ENCODE measurements around the gene RXRA.

RXRA gene

GRCh38 chr9:134345737-134346136, 19.5 kb downstream of the RXRA start:
- H3K27ac Mint-ChIP-seq = no peak overlapping the region
- DNase-seq = no peak
- H3K36me3 Mint-ChIP-seq (ENCODE audit: insufficient read depth) = peaks cover 7% of the 10 kb centered on the region

GRCh38 chr9:134346151-134346550, 19.9 kb downstream of the RXRA start:
- Mint-ChIP-seq H3K27me3 (no peaks in the 10 kb centered on the region), H3K36me3 (ENCODE audit: insufficient read depth) (peaks cover 7% of the 10 kb centered on the region)

More at GRCh38 chr9:134345737-134346136, 19.5 kb downstream of the RXRA start:
- ATAC-seq (replicated peaks) = no peak
- Mint-ChIP-seq H3K4me1 (ENCODE audit: low read depth in 2 of 2) (peaks cover 32 to 33% of the 10 kb centered on the region in 2 donors), H3K27me3 (no peaks in the 10 kb centered on the region), H3K9me3 (no peaks in the 10 kb centered on the region), H3K4me3 (no peak overlapping the region)

GRCh38 chr9:134346840-134347583, 20.8 kb downstream of the RXRA start:
- H3K4me3 Mint-ChIP-seq = no peak overlapping the region
- H3K27me3 Mint-ChIP-seq = no peaks in the 10 kb centered on the region
- H3K4me1 Mint-ChIP-seq (ENCODE audit: low read depth in 2 of 2) = peaks cover 33 to 34% of the 10 kb centered on the region in 2 donors
- H3K27ac Mint-ChIP-seq = no peak overlapping the region
- H3K36me3 Mint-ChIP-seq (ENCODE audit: insufficient read depth) = peaks cover 7% of the 10 kb centered on the region
- ATAC-seq (replicated peaks) = no peak
- no peaks in the 10 kb centered on the region for H3K9me3 Mint-ChIP-seq
- no peak for DNase-seq

More at GRCh38 chr9:134346151-134346550, 19.9 kb downstream of the RXRA start:
- Mint-ChIP-seq H3K4me1 (ENCODE audit: low read depth in 2 of 2) (peaks cover 31 to 32% of the 10 kb centered on the region in 2 donors), H3K27ac (no peak overlapping the region), H3K4me3 (no peak overlapping the region), H3K9me3 (no peaks in the 10 kb centered on the region)
- ATAC-seq (replicated peaks) = no peak
- DNase-seq = no peak

- peak overlapping the region; percentile 16 to 46 for H3K27ac Mint-ChIP-seq
- no peak for ATAC-seq (replicated peaks)
These were observed 21.7 kb downstream of the RXRA start for GRCh38 chr9:134347996-134348395.

GRCh38 chr9:134348404-134349155, 22.3 kb downstream of the RXRA start:
- no peak overlapping the region for H3K4me3 Mint-ChIP-seq
- no peak for DNase-seq
- H3K9me3 Mint-ChIP-seq = no peaks in the 10 kb centered on the region
- ATAC-seq (replicated peaks) = no peak
- H3K27me3 Mint-ChIP-seq = no peaks in the 10 kb centered on the region
- peak overlapping the region in 1 of 2 donors; percentile 16 for H3K27ac Mint-ChIP-seq
- H3K36me3 Mint-ChIP-seq (ENCODE audit: insufficient read depth) = peaks cover 7% of the 10 kb centered on the region
- peaks cover 20 to 22% of the 10 kb centered on the region in 2 donors for H3K4me1 Mint-ChIP-seq (ENCODE audit: low read depth in 2 of 2)

More at GRCh38 chr9:134347996-134348395, 21.7 kb downstream of the RXRA start:
- H3K4me1 Mint-ChIP-seq (ENCODE audit: low read depth in 2 of 2) = peaks cover 26 to 27% of the 10 kb centered on the region in 2 donors
- no peak for DNase-seq
- H3K9me3 Mint-ChIP-seq = no peaks in the 10 kb centered on the region
- no peaks in the 10 kb centered on the region for H3K27me3 Mint-ChIP-seq
- H3K36me3 Mint-ChIP-seq (ENCODE audit: insufficient read depth) = peaks cover 7% of the 10 kb centered on the region
- no peak overlapping the region for H3K4me3 Mint-ChIP-seq

- H3K27me3 Mint-ChIP-seq = no peaks in the 10 kb centered on the region
- H3K27ac Mint-ChIP-seq = no peak overlapping the region
- ATAC-seq (replicated peaks) = no peak
- H3K4me1 Mint-ChIP-seq (ENCODE audit: low read depth in 2 of 2) = peaks cover 8 to 14% of the 10 kb centered on the region in 2 donors
- H3K4me3 Mint-ChIP-seq = no peak overlapping the region
- DNase-seq = no peak
- H3K36me3 Mint-ChIP-seq (ENCODE audit: insufficient read depth) = peaks cover 4% of the 10 kb centered on the region
- H3K9me3 Mint-ChIP-seq = no peaks in the 10 kb centered on the region
These were observed 23.7 kb downstream of the RXRA start for GRCh38 chr9:134349936-134350335.

- H3K36me3 Mint-ChIP-seq (ENCODE audit: insufficient read depth) = peaks cover 4% of the 10 kb centered on the region
- ATAC-seq (replicated peaks) (no peak), DNase-seq (no peak)
- H3K27ac Mint-ChIP-seq = no peak overlapping the region
- peaks cover 4 to 14% of the 10 kb centered on the region in 2 donors for H3K4me1 Mint-ChIP-seq (ENCODE audit: low read depth in 2 of 2)
- no peaks in the 10 kb centered on the region for H3K27me3 Mint-ChIP-seq
- H3K4me3 Mint-ChIP-seq = no peak overlapping the region
- H3K9me3 Mint-ChIP-seq = no peaks in the 10 kb centered on the region
These were observed 24.2 kb downstream of the RXRA start for GRCh38 chr9:134350416-134350994.

- H3K27me3 Mint-ChIP-seq = no peaks in the 10 kb centered on the region
- peaks cover 4 to 11% of the 10 kb centered on the region in 2 donors for H3K4me1 Mint-ChIP-seq (ENCODE audit: low read depth in 2 of 2)
These were observed 25.4 kb downstream of the RXRA start for GRCh38 chr9:134351606-134352176.

GRCh38 chr9:134352247-134352933, 26.1 kb downstream of the RXRA start:
- Mint-ChIP-seq H3K4me3 (no peak overlapping the region), H3K4me1 (ENCODE audit: low read depth in 2 of 2) (peaks cover 4 to 11% of the 10 kb centered on the region in 2 donors), H3K27ac (no peak overlapping the region), H3K36me3 (ENCODE audit: insufficient read depth) (peaks cover 4% of the 10 kb centered on the region), H3K27me3 (no peaks in the 10 kb centered on the region), H3K9me3 (no peaks in the 10 kb centered on the region)
- DNase-seq (no peak), ATAC-seq (replicated peaks) (no peak)

More at GRCh38 chr9:134351606-134352176, 25.4 kb downstream of the RXRA start:
- H3K27ac Mint-ChIP-seq = no peak overlapping the region
- ATAC-seq (replicated peaks) (no peak), DNase-seq (no peak)
- no peaks in the 10 kb centered on the region for H3K9me3 Mint-ChIP-seq
- H3K36me3 Mint-ChIP-seq (ENCODE audit: insufficient read depth) = peaks cover 4% of the 10 kb centered on the region
- H3K4me3 Mint-ChIP-seq = no peak overlapping the region

- ATAC-seq (replicated peaks) (no peak), DNase-seq (no peak)
- Mint-ChIP-seq H3K9me3 (no peaks in the 10 kb centered on the region), H3K4me3 (no peak overlapping the region), H3K36me3 (ENCODE audit: insufficient read depth) (no peaks in the 10 kb centered on the region), H3K27ac (peak overlapping the region in 1 of 2 donors; percentile 10), H3K27me3 (no peaks in the 10 kb centered on the region), H3K4me1 (ENCODE audit: low read depth in 2 of 2) (peaks cover 4 to 7% of the 10 kb centered on the region in 2 donors)
These were observed 27.3 kb downstream of the RXRA start for GRCh38 chr9:134353539-134353938.

GRCh38 chr9:134355158-134355557, 28.9 kb downstream of the RXRA start:
- Mint-ChIP-seq H3K27me3 (no peaks in the 10 kb centered on the region), H3K4me3 (no peak overlapping the region), H3K4me1 (ENCODE audit: low read depth in 2 of 2) (peaks cover 4 to 7% of the 10 kb centered on the region in 2 donors), H3K27ac (peak overlapping the region in 1 of 2 donors; percentile 60), H3K36me3 (ENCODE audit: insufficient read depth) (no peaks in the 10 kb centered on the region), H3K9me3 (no peaks in the 10 kb centered on the region)
- DNase-seq (no peak), ATAC-seq (replicated peaks) (no peak)

- DNase-seq (no peak), ATAC-seq (replicated peaks) (no peak)
- Mint-ChIP-seq H3K27me3 (no peaks in the 10 kb centered on the region), H3K27ac (peak overlapping the region; percentile 44 to 60), H3K9me3 (no peaks in the 10 kb centered on the region), H3K4me1 (ENCODE audit: low read depth in 2 of 2) (peaks cover 4 to 7% of the 10 kb centered on the region in 2 donors), H3K36me3 (ENCODE audit: insufficient read depth) (no peaks in the 10 kb centered on the region), H3K4me3 (no peak overlapping the region)
These were observed 29.5 kb downstream of the RXRA start for GRCh38 chr9:134355561-134356279.
